GM12878 (cell line): ENCODE measurements around the gene LRBA. TPM values are rescaled to one million over a fixed set of nuclear protein-coding genes. Genes with fewer than 3 reads are reported as not detected.

ENCODE experiments used
- ATAC-seq: fragments of 200-7000 bp; cut with Tn5 transposase; 3 replicates; pipeline ENCODE4 v1.9.1; 2020; ENCODE audit warnings: mild to moderate bottlenecking, moderate library complexity
- BruUV-seq: library from RNA; stranded (reverse); fragments of 400-500 nt; replicated peaks from 2 replicates; lab custom pipeline; 2021; lab: Mats Ljungman, UMichigan
- CTCF ChIA-PET: fragments of 300-600 bp; sonication (Branson Sonifier 250); formaldehyde crosslinking; extraction: SDS; loops from one replicate; lab custom pipeline; 2021; ENCODE audit warnings: inconsistent platforms; lab: Yijun Ruan, JAX
- POLR2A ChIA-PET: fragments of 350-600 bp; formaldehyde crosslinking; extraction: SDS; loops from one replicate; lab custom pipeline; 2021; ENCODE audit warnings: inconsistent platforms; lab: Charles Lee
- RAD21 ChIA-PET: fragments of 300-600 bp; sonication (Branson Sonifier 250); formaldehyde crosslinking; loops from one replicate; lab custom pipeline; 2023; ENCODE audit warnings: antibody characterized with exemption; ENCODE audit not compliant: unreplicated experiment; lab: Charles Lee
- SMC1A ChIA-PET: fragments of 300-600 bp; sonication (Branson Sonifier 250); formaldehyde crosslinking; loops from one replicate; lab custom pipeline; 2023; ENCODE audit not compliant: unreplicated experiment, uncharacterized antibody; lab: Charles Lee
- DNase-seq: peaks from one replicate; pipeline ENCODE4 v3.0.0-alpha.2; 2011; ENCODE audit warnings: low read depth, low spot score
- FAIRE-seq: peaks from 3 replicates; lab custom pipeline; 2011; peaks lifted over from hg19 to GRCh38; lab: Jason Lieb, UNC
- H2AFZ ChIP-seq: 2 replicates; pipeline ENCODE4 v1.6.0; 2011; ENCODE audit warnings: low read depth, low read length, control low read depth; ENCODE audit not compliant: control insufficient read depth
- H3K27ac ChIP-seq: 2 replicates; pipeline ENCODE4 v1.5.1; 2011; ENCODE audit warnings: control low read depth; ENCODE audit not compliant: control insufficient read depth, insufficient read depth
- H3K27me3 ChIP-seq, 2 experiments: replicated peaks in 1 of 2; 2 replicates each; pipeline versions ENCODE4 v1.6.0 to v1.6.1; 2011; ENCODE audit warnings: low read length in 1 of 2; ENCODE audit not compliant: control insufficient read depth in 2 of 2, insufficient read depth in 2 of 2
- H3K36me3 ChIP-seq, 2 experiments: 2 replicates each; pipeline ENCODE4 v1.5.1; 2011; ENCODE audit warnings: low read length in 1 of 2; ENCODE audit not compliant: control insufficient read depth in 2 of 2, insufficient read depth in 2 of 2
- H3K4me1 ChIP-seq: 2 replicates; pipeline ENCODE4 v1.6.1; 2011; ENCODE audit warnings: mild to moderate bottlenecking, low read length, moderate library complexity, mixed read lengths; ENCODE audit not compliant: control insufficient read depth, insufficient read depth
- H3K4me2 ChIP-seq: 2 replicates; pipeline ENCODE4 v1.6.0; 2011; ENCODE audit warnings: control low read depth; ENCODE audit not compliant: control insufficient read depth, insufficient read depth
- H3K4me3 ChIP-seq: fragments of 200-600 bp; sonication (generic); 2 replicates; pipeline ENCODE4 v1.5.1; 2016
- H3K79me2 ChIP-seq: 2 replicates; pipeline ENCODE4 v1.6.0; 2011; ENCODE audit warnings: low read length; ENCODE audit not compliant: control insufficient read depth, insufficient read depth
- H3K9ac ChIP-seq: 2 replicates; pipeline ENCODE4 v1.8.0; 2011; ENCODE audit warnings: low read length, control low read depth, mixed read lengths; ENCODE audit not compliant: control insufficient read depth, insufficient read depth
- H3K9me3 ChIP-seq: replicated peaks from 3 replicates; pipeline ENCODE4 v1.5.1; 2011; ENCODE audit warnings: mild to moderate bottlenecking, low read length; ENCODE audit not compliant: control insufficient read depth, insufficient read depth
- H4K20me1 ChIP-seq: 2 replicates; pipeline ENCODE4 v1.6.0; 2011; ENCODE audit not compliant: control insufficient read depth, insufficient read depth
- BHLHE40 ChIP-seq, 2 experiments: fragments of 450-650 bp in 1 of 2; IDR thresholded peaks; 2 replicates each; pipeline ENCODE4 v1.6.1; 2011 to 2017; ENCODE audit warnings: low read depth in 2 of 2, borderline replicate concordance in 1 of 2, improper control_type of control experiment in 1 of 2, low read length in 1 of 2, mild to moderate bottlenecking in 1 of 2
- CBFB ChIP-seq: IDR thresholded peaks from 2 replicates; pipeline ENCODE4 v1.6.1; 2016; ENCODE audit warnings: antibody characterized with exemption, low read depth
- PBX3 ChIP-seq: IDR thresholded peaks from 2 replicates; pipeline ENCODE4 v1.6.1; 2011; ENCODE audit warnings: mild to moderate bottlenecking, low read depth, low read length, moderate library complexity; ENCODE audit not compliant: insufficient replicate concordance
- SKIL ChIP-seq: fragments of 450-650 bp; IDR thresholded peaks from 2 replicates; pipeline ENCODE4 v1.6.1; 2017; ENCODE audit warnings: mild to moderate bottlenecking, low read depth, inconsistent platforms; ENCODE audit not compliant: poor library complexity, severe bottlenecking
- SMAD1 ChIP-seq: fragments of 450-650 bp; IDR thresholded peaks from 2 replicates; pipeline ENCODE4 v1.6.1; 2018; ENCODE audit warnings: mild to moderate bottlenecking, low read depth; ENCODE audit not compliant: partially characterized antibody
- SREBF2 ChIP-seq: IDR thresholded peaks from 2 replicates; pipeline ENCODE4 v1.6.1; 2012; ENCODE audit warnings: mild to moderate bottlenecking, low read length
- TCF3 ChIP-seq: IDR thresholded peaks from 2 replicates; pipeline ENCODE4 v1.6.1; 2012; ENCODE audit warnings: low read depth, mild to moderate bottlenecking, low read length, borderline replicate concordance; ENCODE audit not compliant: insufficient read depth
- WGBS: methylation state at CpG from one replicate; pipeline ENCODE4 v1.1.6; 2016; ENCODE audit warnings: low lambda C conversion rate; ENCODE audit not compliant: insufficient replicate concordance, insufficient coverage; ENCODE audit errors: missing lambda C conversion rate; 5-methylcytosine and 5-hydroxymethylcytosine counted together
- in situ Hi-C: fragments of 300-500 bp; cut with MboI; formaldehyde crosslinking; loops from 9 replicates; pipeline ENCODE4 v1.14.3; 2018; ENCODE audit warnings: mixed read lengths
- intact Hi-C: fragments of 100-400 bp; cut with micrococcal nuclease; formaldehyde crosslinking; loops from one replicate; pipeline ENCODE4 v1.14.2; 2022; ENCODE audit not compliant: unreplicated experiment
- polyA plus RNA-seq, 11 experiments: library from polyadenylated mRNA; depleted of rRNA in 4 of 11; unstranded in 6 of 11; stranded (reverse) in 5 of 11; fragments of >200 nt; fragmentation: Nextera tagmentation in 4 of 11; fragmentation: Illumina TruSeq in 1 of 11; extraction: Ambion mirVana in 4 of 11; extraction: Trizol in 1 of 11; gene quantifications; 1 replicate in 1 of 11; 2 replicates in 10 of 11; pipeline versions ENCODE4 v1.2.1 to v1.2.3, GENCODE V29; 2011 to 2016; ENCODE audit warnings: inconsistent platforms in 2 of 11, missing spikeins in 2 of 11, low read depth in 1 of 11
- total RNA-seq, 4 experiments: library from RNA; depleted of rRNA in 3 of 4; stranded (reverse); fragments of >200 nt in 3 of 4; fragmentation: Illumina TruSeq in 1 of 4; extraction: Trizol in 1 of 4; gene quantifications; 2 replicates each; pipeline versions ENCODE4 v1.2.1 to v1.2.3, GENCODE V29; 2013 to 2021

LRBA gene
- total and polyA plus RNA-seq, 10 of the 15 experiments (the other 5 are each of a cell fraction or from before 2014, with no cell fraction given), result 20.3 to 93.4 (median 55.0) TPM

GRCh38 chr4:151045907-151046306 is 30.8 kb upstream of the LRBA start (continued):
- TF ChIP-seq CBFB, result no peak
- TF ChIP-seq PBX3, result no peak

GRCh38 chr4:151043803-151044515 is 28.9 kb upstream of the LRBA start:
- SMC1A ChIA-PET, result interaction anchor here (0.8 to 1.1 kb wide), 2 partner anchors 9 to 177 kb away, joined by 3 to 6 read pairs; no protein-coding TSS in a partner anchor
- no peaks in the 10 kb centered on the region for H3K79me2 ChIP-seq
- no peaks in the 10 kb centered on the region for H4K20me1 ChIP-seq
- POLR2A ChIA-PET, result no interaction called here
- CTCF ChIA-PET, result interaction anchor here (1.1 to 1.6 kb wide), 2 partner anchors 177 to 188 kb away, joined by 3 to 5 read pairs; no protein-coding TSS in a partner anchor
- H3K27ac ChIP-seq, result no peak overlapping the region
- in situ Hi-C loops, result no loop called here
- intact Hi-C loops, result no loop called here
- BruUV-seq, result no TSS peak
- 100% methylated on average over 1 of the region's 1 CpG for WGBS
- TF ChIP-seq SKIL (no peak), TCF3 (no peak), SREBF2 (no peak), SMAD1 (no peak), BHLHE40 (IDR thresholded peaks at IDR 0.05; ENCODE audit: borderline replicate concordance in 1 of 2, low read depth in 2 of 2, low read length in 1 of 2) (no peak)
- no peak overlapping the region for H2AFZ ChIP-seq
- no peaks in the 10 kb centered on the region for H3K4me1 ChIP-seq
- no peaks in the 10 kb centered on the region for H3K9me3 ChIP-seq
- H3K27me3 ChIP-seq, result no peaks in the 10 kb centered on the region
- no peak overlapping the region for H3K4me3 ChIP-seq
- no peak overlapping the region for H3K9ac ChIP-seq
- ATAC-seq (no peak), DNase-seq (no peak), FAIRE-seq (no peak)
- H3K36me3 ChIP-seq, result no peaks in the 10 kb centered on the region
- RAD21 ChIA-PET, result interaction anchor here (0.5 to 1.5 kb wide), 2 partner anchors 14 to 177 kb away, joined by 3 to 5 read pairs; no protein-coding TSS in a partner anchor
- no peak overlapping the region for H3K4me2 ChIP-seq
